Naive thymus-derived CD8-positive, alpha-beta T cell (primary cell): Measurements from ENCODE around the gene ATXN1. TPM values are rescaled to one million over a fixed set of nuclear protein-coding genes. Genes with fewer than 3 reads are reported as not detected.

Experiments
- ATAC-seq, 2 donors: fragments of 150-1000 bp; cut with Tn5 transposase in 1 of 2; sonication (Bioruptor Pico), chemical (Tn5 transposase) in 1 of 2; 1 replicate in 1 of 2; 2 replicates in 1 of 2; pipeline ENCODE4 v1.10.0; 2021; ENCODE audit warnings: mild to moderate bottlenecking in 2 of 2, moderate library complexity in 2 of 2
- POLR2A ChIA-PET: fragments of 350-600 bp; sonication (Branson Sonifier 250); formaldehyde crosslinking; loops from one replicate; lab custom pipeline; 2021; ENCODE audit warnings: antibody characterized with exemption; lab: Charles Lee
- DNase-seq, 10 donors: peaks; one replicate each; pipeline versions ENCODE4 v3.0.0 to v3.0.0-alpha.2; 2020 to 2022
- H3K27ac Mint-ChIP-seq, 10 donors: one replicate each; pipeline ENCODE4 v1.8.0; 2020 to 2022; ENCODE audit warnings: mild to moderate bottlenecking in 10 of 10, mixed read lengths in 10 of 10, moderate library complexity in 4 of 10, inconsistent platforms in 1 of 10
- H3K27me3 Mint-ChIP-seq, 5 donors: one replicate each; pipeline ENCODE4 v1.8.0; 2021 to 2022; ENCODE audit warnings: mixed read lengths in 5 of 5
- H3K36me3 Mint-ChIP-seq, 3 donors: one replicate each; pipeline ENCODE4 v1.8.0; 2020 to 2022; ENCODE audit warnings: mixed read lengths in 3 of 3, mild to moderate bottlenecking in 2 of 3, inconsistent platforms in 1 of 3
- H3K4me1 Mint-ChIP-seq, 4 donors: one replicate each; pipeline ENCODE4 v1.8.0; 2021 to 2022; ENCODE audit warnings: mixed read lengths in 4 of 4
- H3K4me3 Mint-ChIP-seq, 10 donors: one replicate each; pipeline ENCODE4 v1.8.0; 2020 to 2022; ENCODE audit warnings: mild to moderate bottlenecking in 10 of 10, mixed read lengths in 10 of 10, moderate library complexity in 6 of 10, inconsistent platforms in 1 of 10
- H3K9me3 Mint-ChIP-seq, 9 donors: one replicate each; pipeline ENCODE4 v1.8.0; 2020 to 2022; ENCODE audit warnings: mixed read lengths in 9 of 9, mild to moderate bottlenecking in 3 of 9, inconsistent platforms in 1 of 9, moderate library complexity in 1 of 9
- polyA plus RNA-seq, 3 donors: library from polyadenylated mRNA; unstranded; fragments of 300-500 nt; fragmentation: Illumina TruSeq; gene quantifications; one replicate each; pipeline ENCODE4 v1.2.3, GENCODE V29; 2021
- total RNA-seq, 8 experiments: library from RNA in 2 of 8; stranded (reverse) in 2 of 8; gene quantifications; one replicate each; pipeline ENCODE4 v1.2.3 and lab custom pipeline; 2021 to 2026

ATXN1 gene
- total and polyA plus RNA-seq, 5 experiments from 2014 or later: 2.7 to 42.3 (median 8.2) TPM

- Mint-ChIP-seq H3K4me1 (peaks cover 0 to 5% (median 0%) of the 10 kb centered on the region in 4 donors), H3K36me3 (peaks cover 0 to 5% (median 3%) of the 10 kb centered on the region in 3 donors), H3K27ac (peak overlapping the region in 1 of 10 donors; percentile 49), H3K9me3 (no peaks in the 10 kb centered on the region), H3K27me3 (no peaks in the 10 kb centered on the region), H3K4me3 (no peak overlapping the region)
- DNase-seq: no peak
- ATAC-seq: no peak
- POLR2A ChIA-PET: no interaction called here
These were observed 399.0 kb downstream of the ATXN1 start for GRCh38 chr6:16362296-16362695.

- Mint-ChIP-seq H3K27me3 (no peaks in the 10 kb centered on the region), H3K36me3 (peaks cover 0 to 5% (median 3%) of the 10 kb centered on the region in 3 donors), H3K4me1 (peaks cover 0 to 5% (median 0%) of the 10 kb centered on the region in 4 donors), H3K27ac (no peak overlapping the region), H3K9me3 (no peaks in the 10 kb centered on the region), H3K4me3 (no peak overlapping the region)
- ATAC-seq (no peak), DNase-seq (no peak)
- POLR2A ChIA-PET: no interaction called here
These were observed 399.4 kb downstream of the ATXN1 start for GRCh38 chr6:16361861-16362260.

- no peak for ATAC-seq
- peaks cover 0 to 5% (median 3%) of the 10 kb centered on the region in 3 donors for H3K36me3 Mint-ChIP-seq
- POLR2A ChIA-PET: no interaction called here
These were observed 400.1 kb downstream of the ATXN1 start for GRCh38 chr6:16361121-16361520.

GRCh38 chr6:16360365-16360764 lies 400.9 kb downstream of the ATXN1 start:
- H3K27me3 Mint-ChIP-seq: no peaks in the 10 kb centered on the region
- no peak overlapping the region for H3K27ac Mint-ChIP-seq
- peaks cover 0 to 5% (median 3%) of the 10 kb centered on the region in 3 donors for H3K36me3 Mint-ChIP-seq
- H3K9me3 Mint-ChIP-seq: no peaks in the 10 kb centered on the region
- peaks cover 0 to 5% (median 0%) of the 10 kb centered on the region in 4 donors for H3K4me1 Mint-ChIP-seq
- ATAC-seq (no peak), DNase-seq (no peak)
- POLR2A ChIA-PET: no interaction called here
- no peak overlapping the region for H3K4me3 Mint-ChIP-seq

More at GRCh38 chr6:16361121-16361520, 400.1 kb downstream of the ATXN1 start:
- peaks cover 0 to 5% (median 0%) of the 10 kb centered on the region in 4 donors for H3K4me1 Mint-ChIP-seq
- DNase-seq: no peak
- H3K27me3 Mint-ChIP-seq: no peaks in the 10 kb centered on the region
- no peaks in the 10 kb centered on the region for H3K9me3 Mint-ChIP-seq
- H3K4me3 Mint-ChIP-seq: no peak overlapping the region
- H3K27ac Mint-ChIP-seq: no peak overlapping the region

- no peak for ATAC-seq
- POLR2A ChIA-PET: no interaction called here
These were observed 401.7 kb downstream of the ATXN1 start for GRCh38 chr6:16359563-16359962.

GRCh38 chr6:16358531-16359138 lies 402.6 kb downstream of the ATXN1 start:
- no peak for ATAC-seq
- H3K4me3 Mint-ChIP-seq: no peak overlapping the region
- DNase-seq: no peak
- POLR2A ChIA-PET: interaction anchor here (0.5 kb wide), 1 partner anchor 9 kb away, joined by 3 read pairs; no protein-coding TSS in a partner anchor
- H3K4me1 Mint-ChIP-seq: peaks cover 0 to 5% (median 0%) of the 10 kb centered on the region in 4 donors
- H3K27me3 Mint-ChIP-seq: no peaks in the 10 kb centered on the region
- H3K27ac Mint-ChIP-seq: no peak overlapping the region
- peaks cover 0 to 5% (median 3%) of the 10 kb centered on the region in 3 donors for H3K36me3 Mint-ChIP-seq
- no peaks in the 10 kb centered on the region for H3K9me3 Mint-ChIP-seq

More at GRCh38 chr6:16359563-16359962, 401.7 kb downstream of the ATXN1 start:
- Mint-ChIP-seq H3K9me3 (no peaks in the 10 kb centered on the region), H3K4me1 (peaks cover 0 to 5% (median 0%) of the 10 kb centered on the region in 4 donors), H3K27ac (no peak overlapping the region), H3K36me3 (peaks cover 0 to 5% (median 3%) of the 10 kb centered on the region in 3 donors), H3K27me3 (no peaks in the 10 kb centered on the region), H3K4me3 (no peak overlapping the region)
- DNase-seq: no peak

GRCh38 chr6:16355699-16356446 lies 405.4 kb downstream of the ATXN1 start:
- Mint-ChIP-seq H3K27ac (peak overlapping the region in 1 of 10 donors; percentile 41), H3K36me3 (no peaks in the 10 kb centered on the region), H3K9me3 (no peaks in the 10 kb centered on the region), H3K4me1 (peaks cover 0 to 5% (median 0%) of the 10 kb centered on the region in 4 donors), H3K4me3 (no peak overlapping the region), H3K27me3 (no peaks in the 10 kb centered on the region)
- DNase-seq: no peak
- POLR2A ChIA-PET: no interaction called here
- ATAC-seq: no peak

- H3K4me3 Mint-ChIP-seq: no peak overlapping the region
- peak overlapping the region in 1 of 10 donors; percentile 20 for H3K27ac Mint-ChIP-seq
- ATAC-seq (no peak), DNase-seq (no peak)
- H3K27me3 Mint-ChIP-seq: no peaks in the 10 kb centered on the region
- no peaks in the 10 kb centered on the region for H3K9me3 Mint-ChIP-seq
- POLR2A ChIA-PET: no interaction called here
- peaks cover 0 to 5% (median 0%) of the 10 kb centered on the region in 4 donors for H3K4me1 Mint-ChIP-seq
- H3K36me3 Mint-ChIP-seq: no peaks in the 10 kb centered on the region
These were observed 406.0 kb downstream of the ATXN1 start for GRCh38 chr6:16355238-16355637.

GRCh38 chr6:16354692-16355091 lies 406.6 kb downstream of the ATXN1 start:
- POLR2A ChIA-PET: no interaction called here
- DNase-seq: no peak
- Mint-ChIP-seq H3K27ac (peak overlapping the region in 2 of 10 donors; percentile 20 to 49), H3K9me3 (no peaks in the 10 kb centered on the region), H3K36me3 (peaks cover 0 to under 1% (median 0%) of the 10 kb centered on the region in 3 donors), H3K4me3 (no peak overlapping the region), H3K4me1 (peaks cover 0 to 5% (median 0%) of the 10 kb centered on the region in 4 donors), H3K27me3 (no peaks in the 10 kb centered on the region)
- ATAC-seq: no peak

GRCh38 chr6:16352821-16353438 lies 408.3 kb downstream of the ATXN1 start:
- H3K9me3 Mint-ChIP-seq: no peaks in the 10 kb centered on the region
- peaks cover 0 to 5% (median 0%) of the 10 kb centered on the region in 4 donors for H3K4me1 Mint-ChIP-seq
- POLR2A ChIA-PET: no interaction called here
- H3K27me3 Mint-ChIP-seq: no peaks in the 10 kb centered on the region
- DNase-seq (no peak), ATAC-seq (no peak)
- H3K4me3 Mint-ChIP-seq: no peak overlapping the region
- H3K27ac Mint-ChIP-seq: no peak overlapping the region
- H3K36me3 Mint-ChIP-seq: peaks cover 0 to 3% (median 0%) of the 10 kb centered on the region in 3 donors

GRCh38 chr6:16352258-16352635 lies 409.0 kb downstream of the ATXN1 start:
- POLR2A ChIA-PET: no interaction called here
- no peak overlapping the region for H3K4me3 Mint-ChIP-seq
- H3K4me1 Mint-ChIP-seq: no peaks in the 10 kb centered on the region
- DNase-seq (no peak), ATAC-seq (no peak)
- no peak overlapping the region for H3K27ac Mint-ChIP-seq
- peaks cover 0 to 3% (median 0%) of the 10 kb centered on the region in 3 donors for H3K36me3 Mint-ChIP-seq
- H3K27me3 Mint-ChIP-seq: no peaks in the 10 kb centered on the region
- H3K9me3 Mint-ChIP-seq: no peaks in the 10 kb centered on the region

GRCh38 chr6:16349544-16349943 lies 411.7 kb downstream of the ATXN1 start:
- POLR2A ChIA-PET: no interaction called here
- H3K9me3 Mint-ChIP-seq: no peaks in the 10 kb centered on the region
- ATAC-seq (no peak), DNase-seq (no peak)
- H3K36me3 Mint-ChIP-seq: peaks cover 0 to 3% (median 0%) of the 10 kb centered on the region in 3 donors
- no peaks in the 10 kb centered on the region for H3K4me1 Mint-ChIP-seq
- no peaks in the 10 kb centered on the region for H3K27me3 Mint-ChIP-seq
- peak overlapping the region in 2 of 10 donors; percentile 25 to 28 for H3K27ac Mint-ChIP-seq
- no peak overlapping the region for H3K4me3 Mint-ChIP-seq

- Mint-ChIP-seq H3K27ac (no peak overlapping the region), H3K4me1 (peaks cover 0 to 1% (median 0%) of the 10 kb centered on the region in 4 donors), H3K9me3 (no peaks in the 10 kb centered on the region), H3K36me3 (peaks cover 0 to 3% (median 0%) of the 10 kb centered on the region in 3 donors), H3K4me3 (no peak overlapping the region), H3K27me3 (no peaks in the 10 kb centered on the region)
- POLR2A ChIA-PET: no interaction called here
- DNase-seq (no peak), ATAC-seq (no peak)
These were observed 414.4 kb downstream of the ATXN1 start for GRCh38 chr6:16346831-16347230.
